NB4 (cell line): ENCODE data around the gene FLRT2.

Experiments
- DNase-seq: peaks from one replicate; pipeline ENCODE4 v3.0.0; 2010; ENCODE audit warnings: low read depth
- H3K4me3 ChIP-seq: one replicate; pipeline ENCODE4 v1.5.1; 2011; ENCODE audit warnings: mild to moderate bottlenecking, low read depth, low read length, moderate library complexity
- CTCF ChIP-seq: IDR thresholded peaks from one replicate; pipeline ENCODE4 v1.5.1; 2012; ENCODE audit warnings: low read depth, low read length
- MAX ChIP-seq: IDR thresholded peaks from 2 replicates; pipeline ENCODE4 v1.6.1; 2011; ENCODE audit warnings: low read depth, low read length
- MYC ChIP-seq: IDR thresholded peaks from 2 replicates; pipeline ENCODE4 v1.6.1; 2011; ENCODE audit warnings: low read depth, low read length
- POLR2A ChIP-seq: IDR thresholded peaks from 2 replicates; pipeline ENCODE4 v1.6.1; 2011; ENCODE audit warnings: mild to moderate bottlenecking; ENCODE audit not compliant: insufficient read length; ENCODE audit errors: extremely low read depth

Gene FLRT2

GRCh38 chr14:85487215-85487614 is 42.7 kb upstream of the FLRT2 start:
- no peak overlapping the region for H3K4me3 ChIP-seq
- DNase-seq = no peak
- TF ChIP-seq MAX (no peak), MYC (no peak), CTCF (no peak), POLR2A (no peak)

- DNase-seq = no peak
- TF ChIP-seq MYC = no peak
- TF ChIP-seq CTCF = no peak
- TF ChIP-seq POLR2A = no peak
- no peak for TF ChIP-seq MAX
- no peak overlapping the region for H3K4me3 ChIP-seq
These were observed 28.2 kb upstream of the FLRT2 start for GRCh38 chr14:85501751-85502150.

GRCh38 chr14:85508863-85509262 is 21.1 kb upstream of the FLRT2 start:
- TF ChIP-seq POLR2A = no peak
- no peak overlapping the region for H3K4me3 ChIP-seq
- DNase-seq = no peak

- TF ChIP-seq CTCF (no peak), MAX (no peak), POLR2A (no peak), MYC (no peak)
- H3K4me3 ChIP-seq = no peak overlapping the region
- DNase-seq = no peak
These were observed 17.5 kb upstream of the FLRT2 start for GRCh38 chr14:85512451-85512850.

- DNase-seq = no peak
- no peak overlapping the region for H3K4me3 ChIP-seq
- no peak for TF ChIP-seq MYC
These were observed 15.5 kb upstream of the FLRT2 start for GRCh38 chr14:85514487-85514886.

- H3K4me3 ChIP-seq = no peak overlapping the region
These were observed 13.5 kb upstream of the FLRT2 start for GRCh38 chr14:85516239-85517113.

More at GRCh38 chr14:85516239-85517113, 13.5 kb upstream of the FLRT2 start:
- peak; percentile 45 for DNase-seq
- TF ChIP-seq POLR2A (no peak), MAX (no peak), CTCF (no peak), MYC (no peak)
